Neutrophil (primary cell): ENCODE measurements around the gene CFL1.
A peak's percentile ranks its signal among the peaks of the same experiment; 100 is the strongest.

Source experiments
- H3K27ac ChIP-seq: fragments of 200-600 bp; sonication (generic); 2 replicates; pipeline ENCODE4 v1.5.1; 2016; ENCODE audit warnings: mild to moderate bottlenecking, moderate library complexity
- H3K27me3 ChIP-seq: fragments of 200-600 bp; sonication (generic); 2 replicates; pipeline ENCODE4 v1.6.0; 2016; ENCODE audit warnings: mild to moderate bottlenecking
- H3K36me3 ChIP-seq: fragments of 200-600 bp; sonication (generic); 2 replicates; pipeline ENCODE4 v1.5.1; 2017
- H3K4me1 ChIP-seq, 2 experiments: fragments of 200-600 bp in 1 of 2; sonication (generic) in 1 of 2; 1 replicate in 1 of 2; 2 replicates in 1 of 2; pipeline versions ENCODE4 v1.5.1 to v1.6.1; 2013 to 2016; ENCODE audit warnings: low read depth in 1 of 2, low read length in 1 of 2, mild to moderate bottlenecking in 1 of 2, moderate library complexity in 1 of 2; ENCODE audit not compliant: control insufficient read depth in 1 of 2, insufficient read depth in 1 of 2
- H3K4me3 ChIP-seq, 2 experiments: fragments of 200-600 bp in 1 of 2; sonication (generic) in 1 of 2; 1 replicate in 1 of 2; 2 replicates in 1 of 2; pipeline ENCODE4 v1.5.1; 2013 to 2016; ENCODE audit warnings: low read depth in 1 of 2, low read length in 1 of 2, mild to moderate bottlenecking in 1 of 2, moderate library complexity in 1 of 2
- H3K9me3 ChIP-seq: fragments of 200-600 bp; sonication (generic); 2 replicates; pipeline ENCODE4 v1.5.1; 2016
- CTCF ChIP-seq: fragments of 200-600 bp; sonication (generic); IDR thresholded peaks from 2 replicates; pipeline ENCODE4 v1.5.1; 2016; ENCODE audit warnings: antibody characterized with exemption

CFL1 gene

GRCh38 chr11:65847746-65848145, 10.2 kb downstream of the CFL1 start:
- H3K9me3 ChIP-seq, result no peaks in the 10 kb centered on the region
- no peak for TF ChIP-seq CTCF
- no peaks in the 10 kb centered on the region for H3K4me1 ChIP-seq
- no peaks in the 10 kb centered on the region for H3K27me3 ChIP-seq
- no peak overlapping the region for H3K4me3 ChIP-seq
- no peak overlapping the region for H3K27ac ChIP-seq
- peaks cover 30% of the 10 kb centered on the region for H3K36me3 ChIP-seq

DNA sequence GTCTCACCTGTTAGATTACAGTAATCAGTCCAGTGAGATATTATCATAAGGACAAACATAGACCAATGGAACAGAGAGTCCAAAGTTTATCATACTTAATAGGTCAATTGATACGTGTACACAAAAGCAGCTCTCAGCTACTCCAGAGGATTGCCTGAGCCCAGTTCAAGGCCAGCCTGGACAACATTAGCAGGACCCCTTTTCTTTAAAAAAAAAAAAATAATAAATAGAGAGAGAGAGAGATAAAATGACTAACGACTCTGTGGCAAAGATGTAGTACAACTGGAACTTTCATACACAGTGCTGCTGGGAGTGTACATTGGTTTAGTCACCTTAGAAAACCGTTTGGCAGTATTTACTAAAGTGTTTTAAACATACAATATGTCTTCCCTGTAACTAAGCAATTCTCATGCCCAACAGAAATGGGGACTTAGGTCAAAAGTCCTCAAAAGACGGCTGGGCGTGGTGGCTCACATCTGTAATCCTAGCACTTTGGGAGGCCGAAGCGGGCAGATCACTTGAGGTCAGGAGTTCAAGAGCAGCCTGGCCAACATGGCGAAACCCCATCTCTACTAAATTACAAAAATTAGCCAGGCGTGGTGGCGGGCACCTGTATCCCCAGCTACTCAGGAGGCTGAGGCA, 13.6 kb downstream of the CFL1 start:
- no peaks in the 10 kb centered on the region for H3K4me1 ChIP-seq
- no peak for TF ChIP-seq CTCF
- no peak overlapping the region for H3K27ac ChIP-seq
- no peak overlapping the region for H3K4me3 ChIP-seq
- no peaks in the 10 kb centered on the region for H3K36me3 ChIP-seq
- no peaks in the 10 kb centered on the region for H3K9me3 ChIP-seq
- no peaks in the 10 kb centered on the region for H3K27me3 ChIP-seq

- H3K27me3 ChIP-seq, result no peaks in the 10 kb centered on the region
- no peak overlapping the region for H3K4me3 ChIP-seq
- H3K36me3 ChIP-seq, result no peaks in the 10 kb centered on the region
- no peak for TF ChIP-seq CTCF
- H3K27ac ChIP-seq, result no peak overlapping the region
- no peaks in the 10 kb centered on the region for H3K9me3 ChIP-seq
- H3K4me1 ChIP-seq, result no peaks in the 10 kb centered on the region
Measured at GRCh38 chr11:65843811-65844210, 14.2 kb downstream of the CFL1 start.

GRCh38 chr11:65842144-65842543, 15.8 kb downstream of the CFL1 start:
- Histone ChIP-seq H3K4me1 (no peaks in the 10 kb centered on the region), H3K27me3 (no peaks in the 10 kb centered on the region), H3K36me3 (no peaks in the 10 kb centered on the region), H3K9me3 (no peaks in the 10 kb centered on the region), H3K27ac (no peak overlapping the region), H3K4me3 (no peak overlapping the region)
- TF ChIP-seq CTCF, result no peak

DNA sequence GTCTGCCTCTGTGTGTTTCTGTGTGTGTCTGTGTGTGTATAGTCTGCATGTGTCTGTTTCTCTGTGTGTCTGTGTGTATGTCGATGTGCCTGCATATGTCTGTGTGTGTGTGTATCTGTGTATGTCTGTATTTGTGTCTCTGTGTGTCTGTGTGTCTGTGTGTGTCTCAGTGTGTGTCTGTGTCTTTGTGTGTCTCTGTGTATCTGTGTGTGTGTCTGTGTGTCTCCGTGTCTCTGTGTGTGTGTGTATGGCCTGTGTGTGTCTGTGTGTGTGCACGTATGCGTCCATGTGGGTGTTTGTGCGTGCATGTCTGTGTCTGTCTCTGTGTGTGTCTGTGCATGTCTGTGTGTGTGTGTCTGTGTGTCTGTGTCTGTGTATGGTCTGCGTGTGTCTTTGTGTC, 23.8 kb downstream of the CFL1 start:
- peak overlapping the region; percentile 49 to 57 for H3K4me3 ChIP-seq
- no peak for TF ChIP-seq CTCF
- no peak overlapping the region for H3K27ac ChIP-seq
- H3K36me3 ChIP-seq, result no peaks in the 10 kb centered on the region
- H3K27me3 ChIP-seq, result peaks cover 34% of the 10 kb centered on the region
- no peaks in the 10 kb centered on the region for H3K9me3 ChIP-seq
- peaks cover 16 to 17% of the 10 kb centered on the region in 2 experiments for H3K4me1 ChIP-seq
